ENCODE data around the gene ANO4.
A peak's percentile ranks its signal among the peaks of the same experiment; 100 is the strongest.
"Not testable (repeated sequence)": the region's sequence is repeated elsewhere in the genome, so short reads cannot be mapped to it uniquely, and the experiment has no call there.

ANO4 gene

GRCh38 chr12:100875771-100876170 lies 81.2 kb downstream of the ANO4 start:
- no peak for DNase-seq

- no peak for DNase-seq
Observed at GRCh38 chr12:100877776-100878175, 83.2 kb downstream of the ANO4 start.

GRCh38 chr12:100895192-100895591 lies 100.6 kb downstream of the ANO4 start:
- DNase-seq = no peak

DNA sequence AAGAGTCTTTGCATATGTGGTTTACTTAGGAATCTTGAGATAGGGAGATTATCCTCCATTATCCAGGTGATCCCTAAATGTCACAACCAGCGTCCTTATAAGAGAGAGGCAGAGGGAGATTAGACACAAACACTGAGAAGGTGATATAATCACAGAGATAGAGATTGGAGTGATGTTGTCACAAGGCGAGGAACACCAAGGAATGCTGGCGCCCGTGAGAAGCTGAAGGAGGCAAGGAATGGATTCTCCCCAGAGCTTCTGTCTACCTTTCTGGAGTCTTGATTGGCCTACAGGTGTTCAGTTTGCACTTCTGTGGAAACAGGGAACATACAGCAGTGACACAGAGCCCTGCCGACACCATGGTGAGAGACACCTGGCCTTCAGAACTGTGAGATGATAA lies 101.6 kb downstream of the ANO4 start:
- no peak for DNase-seq

DNA sequence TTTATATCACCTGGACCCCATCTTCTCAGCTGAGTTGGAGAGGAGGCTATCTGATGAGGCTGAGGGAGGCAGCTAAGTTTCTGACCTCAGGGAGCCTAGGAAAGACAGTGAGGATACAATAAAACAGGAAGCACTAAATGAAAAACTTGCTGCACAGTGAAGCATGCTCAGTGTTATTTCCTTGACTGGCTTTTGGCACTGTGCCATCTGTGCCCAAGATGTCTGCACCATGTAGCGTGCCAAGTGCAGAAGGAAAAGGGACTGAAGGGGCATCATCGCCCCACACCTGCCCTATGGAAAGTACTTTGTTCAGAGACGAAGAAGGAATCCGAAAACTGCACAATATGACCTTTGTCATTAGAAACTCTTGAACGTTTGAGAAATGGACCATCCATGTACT lies 102.7 kb downstream of the ANO4 start:
- no peak for DNase-seq

GRCh38 chr12:100899301-100899700 lies 104.7 kb downstream of the ANO4 start:
- no peak for DNase-seq

GRCh38 chr12:100900808-100901207 lies 106.2 kb downstream of the ANO4 start:
- DNase-seq = no peak

GRCh38 chr12:100901266-100901665 lies 106.7 kb downstream of the ANO4 start:
- DNase-seq = no peak

DNA sequence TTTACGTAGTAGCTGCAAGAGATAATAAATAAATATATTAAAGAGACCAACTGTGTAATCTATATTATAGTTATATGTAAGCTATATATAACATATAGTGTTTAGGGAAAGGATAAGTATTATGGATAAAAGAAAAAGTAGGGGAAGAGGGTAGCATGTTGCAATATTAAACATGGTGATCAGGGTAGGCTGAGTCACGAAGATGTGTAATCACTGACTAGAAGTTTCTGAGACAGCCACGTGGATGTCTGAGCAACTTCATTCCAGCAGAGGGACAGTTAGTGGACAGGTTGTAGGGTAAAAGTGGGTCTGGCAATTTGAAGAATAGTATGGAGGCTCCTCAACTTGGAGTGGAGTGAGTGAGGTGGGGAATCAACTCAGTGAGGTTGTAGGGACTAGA lies 109.7 kb downstream of the ANO4 start:
- DNase-seq = no peak

GRCh38 chr12:100908501-100908900 lies 113.9 kb downstream of the ANO4 start:
- DNase-seq = peak in 2 of 3 donors; percentile 9 to 48

DNA sequence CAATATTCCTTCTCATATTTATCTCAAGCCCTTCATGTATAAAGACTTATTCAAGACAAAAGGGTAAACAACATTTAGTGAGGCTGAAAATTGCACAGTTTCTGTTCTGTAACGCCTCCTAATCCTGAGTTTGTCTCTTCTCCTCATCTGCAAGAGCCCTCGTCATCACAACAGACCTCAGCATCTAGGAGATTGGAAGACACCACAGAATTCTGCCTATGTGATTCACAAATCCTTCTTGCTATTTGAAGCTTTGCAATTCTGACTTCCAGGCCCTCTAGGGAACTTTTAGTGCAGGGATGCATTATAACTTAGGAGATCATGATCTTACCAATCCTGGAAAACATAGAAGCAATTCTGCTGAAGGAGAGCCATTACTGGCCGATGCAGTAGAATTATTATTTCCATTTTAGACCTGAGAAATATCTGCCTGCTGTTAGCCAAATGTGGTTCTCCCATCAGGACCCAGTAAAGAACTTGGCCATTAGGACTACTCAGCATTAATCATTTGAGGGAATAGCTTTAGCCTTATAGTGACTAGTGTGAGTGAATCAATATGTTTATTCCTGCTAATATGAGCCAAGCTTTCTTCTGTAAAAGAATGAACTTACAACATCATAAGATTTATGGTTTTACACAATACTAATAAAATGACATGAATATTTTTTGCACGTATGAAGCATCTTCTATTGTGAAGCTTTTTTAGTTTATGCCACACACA lies 119.5 kb downstream of the ANO4 start:
- DNase-seq = no peak

DNA sequence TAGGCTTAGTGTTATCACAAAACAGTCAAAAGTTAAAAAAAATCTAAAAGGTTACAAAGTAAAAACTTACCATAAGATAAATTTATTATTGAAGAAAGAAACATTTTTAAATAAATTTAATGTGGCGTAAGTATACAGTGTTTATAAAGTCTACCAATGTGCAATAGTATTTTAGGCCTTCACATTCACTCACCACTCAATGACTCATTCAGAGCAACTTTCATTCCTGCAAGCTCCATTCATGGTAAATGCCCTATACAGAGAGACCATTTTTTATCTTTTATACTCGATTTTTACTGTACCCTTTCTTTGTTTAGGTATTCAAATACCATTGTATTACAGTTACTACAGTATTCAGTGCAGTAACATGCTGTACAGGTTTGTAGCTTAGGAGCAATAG lies 124.5 kb downstream of the ANO4 start:
- DNase-seq = no peak

DNA sequence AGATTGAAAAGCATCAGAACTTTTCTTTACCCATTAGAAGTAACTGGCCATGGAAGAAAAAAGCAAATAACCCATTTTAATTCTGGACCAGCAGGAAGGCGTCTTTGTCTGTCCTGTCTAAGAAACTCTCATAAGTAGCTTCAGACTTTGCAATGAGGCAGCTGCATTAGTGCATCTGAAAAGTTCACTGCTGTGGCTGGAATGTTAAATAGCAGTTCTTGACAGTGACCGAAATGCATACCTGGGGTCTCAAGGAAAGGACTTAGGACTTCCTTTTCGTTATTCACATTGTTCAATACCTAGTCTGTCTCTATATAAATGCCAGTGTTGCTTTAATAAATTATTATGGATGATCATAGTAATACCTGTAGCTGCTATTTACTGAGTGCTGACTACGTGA lies 125.9 kb downstream of the ANO4 start:
- no peak for DNase-seq

DNA sequence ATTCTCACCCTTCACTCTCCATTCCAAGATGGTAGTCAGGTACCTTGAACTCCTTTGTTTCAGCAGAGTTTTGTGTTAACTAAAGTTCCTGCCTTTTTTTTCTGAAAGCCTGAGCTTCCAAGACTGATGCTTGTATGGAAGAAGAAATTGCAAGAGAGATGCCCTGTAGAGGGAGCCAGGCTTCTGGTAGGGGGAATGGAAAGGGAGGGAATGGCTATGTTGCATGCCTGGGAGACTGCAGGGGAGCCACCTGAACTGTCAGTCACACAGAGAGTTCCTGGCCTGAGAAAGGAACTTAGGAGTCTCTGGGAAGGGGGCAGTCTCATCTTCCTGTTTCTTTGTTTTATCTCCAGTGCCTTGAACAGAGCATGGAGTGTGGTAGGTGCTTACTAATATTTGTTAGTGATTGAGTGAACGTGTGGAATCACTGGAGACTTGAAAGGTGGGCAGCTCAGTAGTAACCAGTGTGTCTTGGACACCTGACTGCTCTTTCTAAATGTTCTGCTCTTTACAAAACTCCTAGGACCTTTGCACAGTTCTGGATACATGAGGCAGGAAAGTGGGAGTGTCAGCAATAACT lies 132.2 kb downstream of the ANO4 start:
- no peak for DNase-seq

DNA sequence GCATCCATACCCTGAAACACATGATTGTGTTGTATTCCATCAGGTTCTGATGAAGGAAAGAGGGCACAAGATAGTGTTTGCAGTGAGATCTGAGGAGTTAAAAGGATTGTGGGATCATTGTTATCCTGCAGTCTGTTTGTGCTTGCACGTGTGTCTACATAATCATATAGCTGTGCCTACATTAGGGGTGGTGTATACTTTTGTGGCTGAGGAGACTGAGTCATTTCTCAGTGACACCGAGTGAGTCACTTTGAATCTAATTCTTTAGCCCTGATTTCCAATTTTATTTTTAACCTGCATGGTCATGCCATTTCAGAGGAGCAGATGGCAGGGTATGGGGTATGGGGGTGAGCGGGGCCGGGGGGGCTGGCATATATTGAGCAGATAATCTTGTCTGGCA lies 133.2 kb downstream of the ANO4 start:
- no peak for DNase-seq

DNA sequence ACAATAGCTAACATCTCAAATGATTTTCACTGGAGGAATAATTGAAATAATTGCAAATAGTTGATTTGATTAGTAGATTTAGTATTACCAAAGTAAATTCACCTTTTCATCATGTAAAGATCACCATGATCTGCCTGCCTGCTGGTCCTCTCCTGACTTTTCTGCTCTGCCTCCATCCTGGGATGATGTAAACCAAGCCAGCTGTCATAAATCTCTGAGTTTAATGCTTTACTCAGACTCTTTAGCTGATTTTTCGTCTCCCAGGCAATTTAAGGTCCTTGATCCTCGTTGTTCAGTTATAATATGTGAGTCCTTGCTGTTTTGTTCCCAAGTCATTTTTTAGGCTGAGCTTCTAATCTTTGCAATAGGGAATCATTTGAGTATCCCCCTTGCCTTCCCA lies 138.0 kb downstream of the ANO4 start:
- no peak for DNase-seq

- not testable (repeated sequence) for DNase-seq
Observed at GRCh38 chr12:100933531-100933930, 139.0 kb downstream of the ANO4 start.

DNA sequence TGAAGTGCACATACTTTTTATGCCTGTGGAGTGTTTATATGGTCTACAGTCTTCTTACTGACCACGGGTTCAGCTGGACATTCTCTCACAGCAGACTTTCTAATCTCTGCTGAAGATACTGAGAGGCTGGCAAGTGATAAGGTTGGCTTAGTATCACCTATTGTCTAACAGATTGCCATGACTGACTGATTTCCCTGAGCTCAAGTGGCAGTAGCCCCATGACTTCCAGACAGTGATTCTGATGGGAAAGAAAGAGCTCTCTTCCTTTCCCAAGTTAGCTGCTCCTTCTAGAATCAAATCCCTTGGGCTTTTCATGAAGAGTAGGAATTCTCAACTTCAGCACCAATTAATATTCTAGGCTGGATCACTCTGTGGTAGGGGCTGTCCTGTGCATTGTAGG lies 141.4 kb downstream of the ANO4 start:
- DNase-seq = no peak

DNA sequence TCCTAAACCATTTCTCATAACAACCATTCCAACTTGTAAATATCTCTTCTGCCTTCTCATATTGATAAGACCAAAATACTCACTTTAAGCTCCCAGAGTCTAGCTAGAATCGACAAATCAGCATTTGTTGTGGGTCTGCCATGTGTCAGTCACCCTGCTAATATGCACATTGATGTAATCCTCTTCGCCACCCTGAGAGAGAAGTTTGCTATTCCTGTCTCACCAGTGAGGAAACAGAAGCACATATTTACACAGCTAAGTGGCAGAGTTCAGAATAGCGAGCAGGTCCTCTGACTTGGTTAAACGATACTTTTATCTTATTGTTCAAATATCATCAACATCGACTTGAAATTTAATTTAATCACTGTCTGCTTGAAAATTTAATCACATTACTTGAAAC lies 142.1 kb downstream of the ANO4 start:
- no peak for DNase-seq

GRCh38 chr12:100940503-100940902 lies 145.9 kb downstream of the ANO4 start:
- DNase-seq = no peak

DNA sequence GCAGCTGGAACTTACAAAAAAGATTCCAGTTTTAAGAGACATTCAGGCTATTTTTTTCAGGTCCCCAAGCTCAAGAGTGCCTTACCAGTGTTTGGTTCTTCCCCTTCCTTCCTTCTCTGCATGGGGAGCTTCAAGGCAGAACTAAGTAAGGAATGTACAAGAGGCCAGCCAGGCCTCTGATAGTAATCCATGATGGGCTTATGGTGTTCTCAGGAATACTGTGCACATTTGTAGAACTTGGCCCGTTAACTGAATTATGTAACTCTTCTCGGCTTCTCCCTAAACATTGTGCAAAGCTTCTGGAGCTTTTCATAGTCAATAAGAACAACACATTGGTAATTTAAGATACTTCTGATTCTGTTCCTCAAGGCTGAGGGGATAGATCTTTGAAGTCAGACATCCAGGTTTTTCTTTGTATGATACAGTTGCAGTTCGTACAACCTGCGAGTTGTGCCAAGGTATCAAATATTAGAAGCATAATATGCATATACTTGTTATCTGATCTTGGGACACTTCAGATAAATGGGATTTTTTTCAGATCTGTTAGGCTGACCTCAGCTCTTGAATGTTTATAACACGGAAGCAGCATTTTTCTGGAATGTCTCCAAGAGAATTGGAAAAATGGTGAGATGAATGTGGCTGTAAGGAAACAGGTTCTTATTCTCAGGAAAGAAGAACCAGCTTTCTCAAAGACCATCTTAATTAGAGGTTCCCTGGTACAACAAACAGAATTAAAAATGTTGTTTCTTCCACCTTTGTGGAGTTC lies 148.6 kb downstream of the ANO4 start:
- DNase-seq = no peak

GRCh38 chr12:100951756-100952155 lies 157.2 kb downstream of the ANO4 start:
- DNase-seq = no peak

- DNase-seq = no peak
Observed at GRCh38 chr12:100953217-100953616, 158.6 kb downstream of the ANO4 start.

- no peak for DNase-seq
Observed at GRCh38 chr12:100953677-100954076, 159.1 kb downstream of the ANO4 start.
